ENCODE measurements around the gene DUSP16. TPM values are rescaled to one million over a fixed set of nuclear protein-coding genes. Genes with fewer than 3 reads are reported as not detected.
A peak's percentile ranks its signal among the peaks of the same experiment; 100 is the strongest.

DUSP16 gene
- total RNA-seq, 1 experiment from 2014 or later = 51.9 TPM

GRCh38 chr12:12557733-12558132 is 4.9 kb downstream of the DUSP16 start:
- no peak for DNase-seq (ENCODE audit: low spot score)
- CTCF ChIA-PET = interaction anchor here (0.6 kb wide), 1 partner anchor 486 kb away, joined by 4 read pairs; the partner anchor contains the start of gene FAM234B
- H3K27ac Mint-ChIP-seq = peak overlapping the region; percentile 98

More at GRCh38 chr12:12557733-12558132, 4.9 kb downstream of the DUSP16 start:
- no peaks in the 10 kb centered on the region for H3K27me3 Mint-ChIP-seq (ENCODE audit: low read depth)
- H3K4me3 Mint-ChIP-seq = peak overlapping the region; percentile 91
- peak; percentile 2; the same call in 1 of the 2 replicates for ATAC-seq
- POLR2A ChIA-PET = no interaction called here
- peaks cover 11% of the 10 kb centered on the region for H3K36me3 Mint-ChIP-seq
- TF ChIP-seq ATF2 (CRISPR knock-in tag; IDR thresholded peaks at IDR 0.05; ENCODE audit: borderline replicate concordance, low read depth) (no peak), STAT6 (CRISPR knock-in tag; conservative IDR thresholded peaks at IDR 0.05; ENCODE audit: low read depth) (no peak), ELF4 (CRISPR knock-in tag; IDR thresholded peaks at IDR 0.05; ENCODE audit: low read depth) (no peak), AFF4 (CRISPR knock-in tag; IDR thresholded peaks at IDR 0.05; ENCODE audit: borderline replicate concordance) (0 out of 2 replicates have a peak, but pooled peaks have one; percentile 25), ZNF281 (CRISPR knock-in tag; IDR thresholded peaks at IDR 0.05) (no peak), FOXP1 (CRISPR knock-in tag; IDR thresholded peaks at IDR 0.05; ENCODE audit: borderline replicate concordance) (no peak), NR3C1 (CRISPR knock-in tag; conservative IDR thresholded peaks at IDR 0.05; ENCODE audit: low read depth) (no peak), ZNF263 (CRISPR knock-in tag; IDR thresholded peaks at IDR 0.05; ENCODE audit: low read depth) (no peak), TEAD1 (CRISPR knock-in tag; IDR thresholded peaks at IDR 0.05) (no peak), JAZF1 (CRISPR knock-in tag; IDR thresholded peaks at IDR 0.05) (no peak), E2F1 (CRISPR knock-in tag; IDR thresholded peaks at IDR 0.05) (no peak), SP1 (CRISPR knock-in tag; conservative IDR thresholded peaks at IDR 0.05) (0 out of 2 replicates have a peak, but pooled peaks have one; percentile 35), ZNF232 (CRISPR knock-in tag; IDR thresholded peaks at IDR 0.05) (no peak), CBFB (CRISPR knock-in tag; IDR thresholded peaks at IDR 0.05; ENCODE audit: low read depth) (no peak), ZNF512 (CRISPR knock-in tag; IDR thresholded peaks at IDR 0.05; ENCODE audit: borderline replicate concordance) (no peak), ESRRA (CRISPR knock-in tag; IDR thresholded peaks at IDR 0.05; ENCODE audit: borderline replicate concordance) (no peak), NR2C2 (CRISPR knock-in tag; IDR thresholded peaks at IDR 0.05) (no peak), HMGA2 (CRISPR knock-in tag; IDR thresholded peaks at IDR 0.05) (no peak), GRHL2 (CRISPR knock-in tag; IDR thresholded peaks at IDR 0.05; ENCODE audit: insufficient replicate concordance, severe bottlenecking) (no peak), IRF1 (CRISPR knock-in tag; IDR thresholded peaks at IDR 0.05) (no peak), ZBTB43 (CRISPR knock-in tag; IDR thresholded peaks at IDR 0.05) (no peak), NFE2L1 (CRISPR knock-in tag; IDR thresholded peaks at IDR 0.05) (peak; percentile 47; the same call in 1 of the 2 replicates)
- H3K9me3 Mint-ChIP-seq = no peaks in the 10 kb centered on the region
- H3K4me1 Mint-ChIP-seq = peaks cover 46% of the 10 kb centered on the region

All from WTC11 (cell line).